ENCODE data around the gene SI.

DNA sequence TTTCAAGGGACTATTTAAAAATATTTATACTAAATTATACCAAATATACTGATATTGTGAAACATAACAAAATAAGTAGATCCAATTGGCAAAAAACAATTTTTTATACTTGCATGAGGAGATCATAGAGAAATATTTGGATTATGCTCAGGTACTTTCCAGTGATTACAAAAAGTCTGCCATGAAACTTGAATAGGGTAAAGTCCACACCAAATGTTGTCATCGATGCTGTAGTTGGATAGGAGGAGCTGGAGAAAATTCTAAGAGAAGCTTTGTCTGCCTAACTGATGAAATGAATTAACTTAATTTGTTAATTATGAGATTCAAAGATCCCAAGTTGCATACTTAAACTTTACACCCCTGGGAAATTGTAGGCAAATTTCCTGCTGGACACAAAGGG, 93.3 kb downstream of the SI start:
- TF ChIP-seq, protein P1, sequence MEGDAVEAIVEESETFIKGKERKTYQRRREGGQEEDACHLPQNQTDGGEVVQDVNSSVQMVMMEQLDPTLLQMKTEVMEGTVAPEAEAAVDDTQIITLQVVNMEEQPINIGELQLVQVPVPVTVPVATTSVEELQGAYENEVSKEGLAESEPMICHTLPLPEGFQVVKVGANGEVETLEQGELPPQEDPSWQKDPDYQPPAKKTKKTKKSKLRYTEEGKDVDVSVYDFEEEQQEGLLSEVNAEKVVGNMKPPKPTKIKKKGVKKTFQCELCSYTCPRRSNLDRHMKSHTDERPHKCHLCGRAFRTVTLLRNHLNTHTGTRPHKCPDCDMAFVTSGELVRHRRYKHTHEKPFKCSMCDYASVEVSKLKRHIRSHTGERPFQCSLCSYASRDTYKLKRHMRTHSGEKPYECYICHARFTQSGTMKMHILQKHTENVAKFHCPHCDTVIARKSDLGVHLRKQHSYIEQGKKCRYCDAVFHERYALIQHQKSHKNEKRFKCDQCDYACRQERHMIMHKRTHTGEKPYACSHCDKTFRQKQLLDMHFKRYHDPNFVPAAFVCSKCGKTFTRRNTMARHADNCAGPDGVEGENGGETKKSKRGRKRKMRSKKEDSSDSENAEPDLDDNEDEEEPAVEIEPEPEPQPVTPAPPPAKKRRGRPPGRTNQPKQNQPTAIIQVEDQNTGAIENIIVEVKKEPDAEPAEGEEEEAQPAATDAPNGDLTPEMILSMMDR (IDR thresholded peaks at IDR 0.05), result no peak
- no peak for TF ChIP-seq POLR2AphosphoS5 (IDR thresholded peaks at IDR 0.05)
- TF ChIP-seq POLR2A (IDR thresholded peaks at IDR 0.05), result no peak
